IMR-90 (cell line): ENCODE results near the gene AHDC1. TPM values are rescaled to one million over a fixed set of nuclear protein-coding genes. Genes with fewer than 3 reads are reported as not detected.
A peak's percentile ranks its signal among the peaks of the same experiment; 100 is the strongest.

Experiments used
- ATAC-seq: fragments of 200-7000 bp; cut with Tn5 transposase; 2 replicates; pipeline ENCODE4 v1.9.1; 2020; ENCODE audit warnings: low read depth, mild to moderate bottlenecking, moderate library complexity
- BruUV-seq: library from RNA; stranded (reverse); fragments of 400-500 nt; replicated peaks from 2 replicates; lab custom pipeline; 2021; lab: Mats Ljungman, UMichigan
- CTCF ChIA-PET: fragments of 300-600 bp; formaldehyde crosslinking; extraction: SDS; loops from one replicate; lab custom pipeline; 2021; ENCODE audit warnings: antibody characterized with exemption; lab: Yijun Ruan, JAX
- POLR2A ChIA-PET: fragments of 300-600 bp; sonication (Branson Sonifier 250); formaldehyde crosslinking; loops from one replicate; lab custom pipeline; 2022; ENCODE audit warnings: antibody characterized with exemption; ENCODE audit not compliant: unreplicated experiment; lab: Charles Lee
- DNase-seq: peaks from one replicate; pipeline ENCODE4 v3.0.0; 2013
- H2AFZ ChIP-seq: replicated peaks from 2 replicates; pipeline ENCODE3; 2013; ENCODE audit warnings: low read length, mild to moderate bottlenecking; ENCODE audit not compliant: poor library complexity
- H2AK5ac ChIP-seq: 2 replicates; pipeline ENCODE4 v1.6.1; 2013; ENCODE audit warnings: low read depth, low read length, inconsistent platforms
- H2AK9ac ChIP-seq: replicated peaks from 2 replicates; pipeline ENCODE3; 2013; ENCODE audit warnings: mild to moderate bottlenecking, low read depth, low read length, moderate library complexity; ENCODE audit not compliant: poor library complexity
- H2BK120ac ChIP-seq: 2 replicates; pipeline ENCODE4 v1.6.1; 2013; ENCODE audit warnings: low read depth, low read length, inconsistent platforms
- H2BK15ac ChIP-seq: 3 replicates; pipeline ENCODE4 v1.6.1; 2013; ENCODE audit warnings: low read depth, low read length, inconsistent platforms
- H2BK20ac ChIP-seq: 2 replicates; pipeline ENCODE4 v1.6.1; 2013; ENCODE audit warnings: low read depth, mild to moderate bottlenecking, inconsistent platforms, low read length, moderate library complexity
- H2BK5ac ChIP-seq: 2 replicates; pipeline ENCODE4 v1.6.1; 2013; ENCODE audit warnings: mild to moderate bottlenecking, low read depth, low read length, inconsistent platforms; ENCODE audit not compliant: poor library complexity, severe bottlenecking
- H3K14ac ChIP-seq: replicated peaks from 2 replicates; pipeline ENCODE4 v1.6.1; 2013; ENCODE audit warnings: low read depth, low read length, inconsistent platforms
- H3K18ac ChIP-seq: 2 replicates; pipeline ENCODE4 v1.6.1; 2013; ENCODE audit warnings: low read depth, low read length, control low read depth
- H3K23ac ChIP-seq: 2 replicates; pipeline ENCODE4 v1.6.1; 2013; ENCODE audit warnings: low read depth, low read length, inconsistent platforms
- H3K27ac ChIP-seq: 2 replicates; pipeline ENCODE4 v1.5.1; 2013; ENCODE audit warnings: mild to moderate bottlenecking, control low read depth, low read length; ENCODE audit not compliant: insufficient read depth
- H3K27me3 ChIP-seq: 2 replicates; pipeline ENCODE4 v1.6.1; 2013; ENCODE audit warnings: low read length; ENCODE audit not compliant: control insufficient read depth, insufficient read depth
- H3K36me3 ChIP-seq: 2 replicates; pipeline ENCODE4 v1.6.1; 2013; ENCODE audit warnings: low read length, mixed read lengths; ENCODE audit not compliant: control insufficient read depth, insufficient read depth
- H3K4ac ChIP-seq: 2 replicates; pipeline ENCODE4 v1.6.1; 2013; ENCODE audit warnings: low read depth, low read length, inconsistent platforms
- H3K4me1 ChIP-seq: 2 replicates; pipeline ENCODE4 v1.6.1; 2013; ENCODE audit warnings: low read length, mixed read lengths; ENCODE audit not compliant: control insufficient read depth, insufficient read depth
- H3K4me2 ChIP-seq: 2 replicates; pipeline ENCODE4 v1.6.1; 2013; ENCODE audit warnings: low read depth, mild to moderate bottlenecking, control low read depth, low read length, moderate library complexity
- H3K4me3 ChIP-seq: 2 replicates; pipeline ENCODE4 v1.5.1; 2013; ENCODE audit warnings: low read depth, mild to moderate bottlenecking, control low read depth, low read length, moderate library complexity; ENCODE audit not compliant: insufficient read depth
- H3K56ac ChIP-seq: 2 replicates; pipeline ENCODE4 v1.6.1; 2013; ENCODE audit warnings: low read length, inconsistent platforms; ENCODE audit not compliant: insufficient read depth; ENCODE audit errors: extremely low read depth
- H3K79me1 ChIP-seq, 2 experiments: 2 replicates each; pipeline ENCODE4 v1.6.1; 2013; ENCODE audit warnings: low read length in 2 of 2, inconsistent platforms in 1 of 2, low read depth in 1 of 2
- H3K9ac ChIP-seq: 2 replicates; pipeline ENCODE4 v1.6.1; 2013; ENCODE audit warnings: low read depth, low read length, control low read depth
- H3K9me1 ChIP-seq: 2 replicates; pipeline ENCODE4 v1.6.1; 2013; ENCODE audit warnings: low read length, inconsistent platforms; ENCODE audit not compliant: insufficient read depth
- H3K9me3 ChIP-seq: 2 replicates; pipeline ENCODE4 v1.6.1; 2013; ENCODE audit warnings: low read length; ENCODE audit not compliant: control insufficient read depth, insufficient read depth
- H4K20me1 ChIP-seq: 2 replicates; pipeline ENCODE4 v1.6.1; 2013; ENCODE audit warnings: low read length, inconsistent platforms; ENCODE audit not compliant: insufficient read depth
- H4K5ac ChIP-seq: 2 replicates; pipeline ENCODE4 v1.6.1; 2013; ENCODE audit warnings: mild to moderate bottlenecking, low read depth, low read length, control low read depth
- H4K8ac ChIP-seq, 2 experiments: 2 replicates each; pipeline ENCODE4 v1.6.1; 2013; ENCODE audit warnings: low read depth in 2 of 2, low read length in 2 of 2, control low read depth in 1 of 2, inconsistent platforms in 1 of 2
- H4K91ac ChIP-seq: 2 replicates; pipeline ENCODE4 v1.6.1; 2013; ENCODE audit warnings: low read depth, low read length, inconsistent platforms; ENCODE audit not compliant: insufficient read depth
- FOS ChIP-seq: fragments of 150-350 bp; IDR thresholded peaks from 2 replicates; pipeline ENCODE4 v1.6.1; 2016; ENCODE audit warnings: low read depth, low read length
- RAD21 ChIP-seq: IDR thresholded peaks from 2 replicates; pipeline ENCODE4 v1.6.1; 2012; ENCODE audit warnings: low read length, improper control_type of control experiment
- WGBS, 2 experiments: methylation state at CpG; one replicate each; pipeline versions ENCODE4 v1.1.5 to v1.1.7; 2013; ENCODE audit warnings: missing lambda C conversion rate in 2 of 2; ENCODE audit not compliant: insufficient read length in 1 of 2; ENCODE audit errors: extremely low coverage in 2 of 2; 5-methylcytosine and 5-hydroxymethylcytosine counted together
- dilution Hi-C: fragments of 300-500 bp; cut with HindIII; formaldehyde crosslinking; loops from one replicate; pipeline ENCODE4 v1.14.3; 2018; ENCODE audit warnings: low sequenced_read_pairs; ENCODE audit not compliant: unreplicated experiment
- in situ Hi-C: fragments of 300-500 bp; cut with MboI; formaldehyde crosslinking; loops from 3 replicates; pipeline ENCODE4 v1.14.3; 2019; ENCODE audit warnings: low sequenced_read_pairs, inconsistent platforms, mixed read lengths
- intact Hi-C: fragments of 100-400 bp; cut with micrococcal nuclease; formaldehyde crosslinking; loops from 2 replicates; pipeline ENCODE4 v1.10.0; 2022
- polyA plus RNA-seq, 3 experiments: library from polyadenylated mRNA; depleted of rRNA; stranded (reverse); fragments of >200 nt; gene quantifications; 2 replicates each; pipeline ENCODE4 v1.2.3, GENCODE V29; 2012; ENCODE audit warnings: low replicate concordance in 1 of 3
- total RNA-seq: library from RNA; depleted of rRNA; stranded (reverse); fragments of >200 nt; gene quantifications from 2 replicates; pipeline ENCODE4 v1.2.3, GENCODE V29; 2012

The AHDC1 gene
- total and polyA plus RNA-seq, 2 of the 4 experiments (the other 2 are of a cell fraction): 2.0 to 11.6 TPM

DNA sequence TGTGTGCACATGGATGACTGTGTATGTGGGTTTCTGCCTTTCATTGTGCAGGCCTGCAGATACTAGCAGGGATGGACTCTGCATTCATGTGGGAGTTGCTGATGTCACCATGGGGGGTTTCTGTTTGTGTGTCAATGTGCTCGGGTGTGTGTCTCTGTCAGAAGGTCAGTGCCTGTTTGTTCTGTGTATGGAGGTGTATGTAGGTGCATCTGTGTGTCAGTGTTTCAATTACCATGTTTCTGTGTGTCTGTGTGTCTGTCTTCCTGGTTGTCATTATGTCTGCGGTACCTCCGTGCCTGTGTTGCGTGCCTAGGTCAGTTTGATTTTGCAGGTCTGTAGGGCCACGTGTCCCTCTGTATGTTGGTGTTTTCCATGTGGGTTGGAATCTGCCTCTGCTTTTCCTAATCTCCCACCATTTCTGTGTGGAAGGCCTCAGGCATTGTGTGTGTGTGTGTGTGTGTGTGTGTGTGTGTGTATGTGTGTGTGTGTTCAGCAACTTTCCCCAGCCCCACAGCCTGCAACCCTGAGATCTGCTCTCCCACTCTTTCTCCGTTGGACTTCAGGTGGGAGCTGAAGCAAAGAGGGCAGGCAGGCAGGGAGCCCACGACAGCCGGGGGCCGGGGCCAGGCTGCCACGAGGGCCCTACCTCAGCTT, 77.2 kb downstream of the AHDC1 start:
- Histone ChIP-seq H3K4me1 (peaks cover 42% of the 10 kb centered on the region), H2AK5ac (peak overlapping the region; percentile 94), H3K14ac (peak overlapping the region; percentile 38), H2AFZ (peak overlapping the region; percentile 75), H3K56ac (no peak overlapping the region), H2BK20ac (peak overlapping the region; percentile 16; the same call in 1 of the 2 replicates), H4K5ac (peak overlapping the region; percentile 6; the same call in 1 of the 2 replicates), H4K8ac (peak overlapping the region in 1 of 2 experiments; percentile 61; a peak in 3 of 4 replicates), H3K36me3 (no peaks in the 10 kb centered on the region), H3K4ac (peak overlapping the region; percentile 63; the same call in 1 of the 2 replicates), H2BK120ac (peak overlapping the region; percentile 44; the same call in 1 of the 2 replicates), H3K4me3 (no peak overlapping the region), H4K20me1 (no peaks in the 10 kb centered on the region), H2BK15ac (peak overlapping the region; percentile 65; the same call in 1 of the 3 replicates), H3K18ac (peak overlapping the region; percentile 1; the same call in 1 of the 2 replicates), H3K27ac (peak overlapping the region; percentile 33; the same call in 1 of the 2 replicates), H3K9ac (no peak overlapping the region), H3K79me1 (peaks cover 0 to 16% of the 10 kb centered on the region in 2 experiments; a peak in 2 of 4 replicates), H2AK9ac (peak overlapping the region; percentile 93), H3K9me3 (no peaks in the 10 kb centered on the region), H3K23ac (no peak overlapping the region), H2BK5ac (peak overlapping the region; percentile 16), H3K9me1 (peaks cover 19% of the 10 kb centered on the region), H3K27me3 (no peaks in the 10 kb centered on the region), H3K4me2 (peak overlapping the region; percentile 25; the same call in 1 of the 2 replicates), H4K91ac (peak overlapping the region; percentile 54)
- in situ Hi-C loops: no loop called here
- DNase-seq (peak; percentile 21), ATAC-seq (no peak; the same call in 1 of the 2 replicates)
- TF ChIP-seq RAD21: no peak
- no peak for TF ChIP-seq FOS
- WGBS, 2 experiments: 39% methylated on average over 4 of the region's 10 CpGs; no CpG with 5 or more reads in 1 of the 2 experiments
- no TSS peak for BruUV-seq
- dilution Hi-C loops: no loop called here
- CTCF ChIA-PET: interaction anchor here (1.8 kb wide), 1 partner anchor 30 kb away, joined by 10 read pairs; no protein-coding TSS in a partner anchor
- intact Hi-C loops: loop anchor here (1.0 kb wide), 1 partner anchor 108 kb away; no protein-coding TSS in a partner anchor
- POLR2A ChIA-PET: no interaction called here
